Urinary bladder (tissue), 4 donors: Measurements from ENCODE around the gene RBM46. TPM values are rescaled to one million over a fixed set of nuclear protein-coding genes. Genes with fewer than 3 reads are reported as not detected.

Source experiments
- DNase-seq: peaks from one replicate; pipeline ENCODE4 v3.0.0-alpha.2; 2015; ENCODE audit errors: extremely low spot score
- H3K27ac ChIP-seq: one replicate; pipeline ENCODE4 v1.5.1; 2013; ENCODE audit warnings: low read depth, mild to moderate bottlenecking, moderate library complexity
- H3K36me3 ChIP-seq: one replicate; pipeline ENCODE4 v1.6.1; 2013; ENCODE audit warnings: mild to moderate bottlenecking, moderate library complexity; ENCODE audit not compliant: insufficient read depth
- H3K4me1 ChIP-seq: one replicate; pipeline ENCODE4 v1.6.1; 2013; ENCODE audit warnings: mild to moderate bottlenecking, moderate library complexity; ENCODE audit not compliant: insufficient read depth
- H3K4me3 ChIP-seq: one replicate; pipeline ENCODE4 v1.5.1; 2013; ENCODE audit warnings: low read depth, low read length
- whole genome bisulfite sequencing: extraction: QIAGEN DNeasy Blood & Tissue Kit; methylation state at CpG from one replicate; pipeline ENCODE4 v1.1.7; 2013; 5-methylcytosine and 5-hydroxymethylcytosine counted together
- polyA plus RNA-seq: library from polyadenylated mRNA; stranded (reverse); fragments of 200-250 nt; gene quantifications from one replicate; pipeline ENCODE4 v1.2.3, GENCODE V29; 2013
- total RNA-seq: library from RNA; depleted of rRNA; stranded (reverse); fragments of >200 nt; gene quantifications from one replicate; pipeline ENCODE4 v1.2.3, GENCODE V29; 2014
- donor health status: healthy with polysubstance abuse.
- donor health status: healthy.

The RBM46 gene, protein sequence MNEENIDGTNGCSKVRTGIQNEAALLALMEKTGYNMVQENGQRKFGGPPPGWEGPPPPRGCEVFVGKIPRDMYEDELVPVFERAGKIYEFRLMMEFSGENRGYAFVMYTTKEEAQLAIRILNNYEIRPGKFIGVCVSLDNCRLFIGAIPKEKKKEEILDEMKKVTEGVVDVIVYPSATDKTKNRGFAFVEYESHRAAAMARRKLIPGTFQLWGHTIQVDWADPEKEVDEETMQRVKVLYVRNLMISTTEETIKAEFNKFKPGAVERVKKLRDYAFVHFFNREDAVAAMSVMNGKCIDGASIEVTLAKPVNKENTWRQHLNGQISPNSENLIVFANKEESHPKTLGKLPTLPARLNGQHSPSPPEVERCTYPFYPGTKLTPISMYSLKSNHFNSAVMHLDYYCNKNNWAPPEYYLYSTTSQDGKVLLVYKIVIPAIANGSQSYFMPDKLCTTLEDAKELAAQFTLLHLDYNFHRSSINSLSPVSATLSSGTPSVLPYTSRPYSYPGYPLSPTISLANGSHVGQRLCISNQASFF
- total RNA-seq (not detected), polyA plus RNA-seq (not detected)

DNA sequence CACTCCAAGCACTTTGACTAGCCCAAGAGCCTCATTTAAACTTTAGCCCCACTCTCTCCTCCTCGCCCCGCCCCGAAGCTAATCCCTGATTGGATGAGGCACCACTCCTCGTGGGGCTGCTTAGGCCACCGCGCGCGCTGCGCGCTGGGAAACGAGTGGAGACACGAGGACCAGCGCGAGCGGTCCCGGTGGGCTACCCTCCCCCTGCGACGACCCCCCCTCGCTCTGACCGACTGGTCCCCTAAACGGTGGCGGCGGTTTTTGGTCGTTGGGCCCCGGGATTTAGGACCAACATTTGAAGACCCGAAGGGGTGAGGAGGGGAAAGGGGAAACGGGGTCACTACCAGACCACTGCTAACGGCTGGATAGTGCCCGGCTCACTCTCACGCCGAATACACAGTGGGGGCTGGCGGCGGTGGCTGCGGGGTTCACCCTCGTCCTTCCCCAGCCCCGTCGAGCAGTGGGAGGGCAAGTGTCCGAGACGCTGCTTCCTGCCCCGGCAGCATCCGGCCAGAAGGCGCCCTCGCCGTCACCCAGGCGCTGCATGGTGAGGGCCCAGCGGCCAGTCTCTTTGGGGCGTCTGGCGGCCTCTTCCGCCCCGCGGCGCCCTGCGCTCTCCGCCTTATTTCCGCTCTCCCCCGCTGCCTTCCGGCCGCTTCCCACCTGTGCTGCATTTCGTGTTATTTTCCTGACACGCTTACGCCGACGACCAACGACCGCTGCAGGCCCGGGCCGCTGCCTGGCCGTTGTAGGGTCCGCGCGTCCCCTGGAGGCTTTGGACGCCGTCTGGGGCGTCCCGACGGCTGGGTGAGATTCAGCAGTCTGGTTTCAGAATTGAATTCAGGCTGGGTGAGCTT, at the start of gene RBM46:
Gene RBM46 (plus strand): TSS at position 147 of the 857 bp plus-strand sequence. CDS start 15,481 bp downstream, outside the sequence.
- 64% methylated on average over 76 of the region's 76 CpGs for WGBS
- Histone ChIP-seq H3K27ac (no peak within 1 kb of the TSS), H3K36me3 (no peaks in the 10 kb centered on the region), H3K4me3 (no peak within 1 kb of the TSS), H3K4me1 (no peaks in the 10 kb centered on the region)
- no peak for DNase-seq

DNA sequence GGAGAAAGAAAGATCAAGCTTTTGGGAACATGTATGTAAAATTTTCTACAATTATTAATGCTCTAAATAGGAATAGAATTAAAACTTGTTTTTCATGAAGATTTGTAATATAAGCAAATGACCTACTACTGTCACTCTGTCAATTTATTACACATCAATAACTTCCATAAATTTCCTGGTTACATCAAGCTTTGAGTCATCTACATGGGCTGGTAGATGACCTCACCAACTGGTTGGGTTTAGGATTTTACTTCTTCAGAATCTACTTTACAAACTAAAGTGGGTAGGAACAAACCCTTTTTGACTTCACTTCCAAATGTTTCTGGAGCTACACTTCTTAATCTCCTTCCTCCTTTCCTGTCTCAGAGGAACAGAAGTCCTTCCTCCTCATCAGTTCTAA, 49.3 kb upstream of the RBM46 start:
- Histone ChIP-seq H3K4me1 (no peaks in the 10 kb centered on the region), H3K36me3 (no peaks in the 10 kb centered on the region), H3K27ac (no peak overlapping the region), H3K4me3 (no peak overlapping the region)
- DNase-seq = no peak

DNA sequence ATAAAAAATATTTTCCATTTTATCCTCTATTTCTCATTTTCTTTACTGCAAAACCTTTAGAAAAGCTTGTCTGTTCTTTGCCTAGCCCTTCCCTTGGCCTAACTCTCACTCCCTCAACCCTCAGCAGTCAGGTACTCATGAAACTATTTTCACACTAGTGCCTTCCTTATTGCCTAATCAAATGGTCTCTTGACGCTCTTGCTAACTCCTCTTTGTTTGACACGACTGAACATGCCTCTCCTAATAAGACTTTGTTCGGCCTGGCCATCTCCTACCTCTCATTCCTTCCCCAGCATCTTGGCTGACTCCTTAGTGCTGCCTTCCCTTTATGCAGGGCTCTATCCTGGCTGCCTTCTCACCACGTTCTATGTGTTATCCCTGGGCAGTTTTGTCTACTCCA, 48.4 kb upstream of the RBM46 start:
- H3K36me3 ChIP-seq = no peaks in the 10 kb centered on the region
- no peak for DNase-seq
- WGBS = 82% methylated on average over 4 of the region's 4 CpGs
- no peak overlapping the region for H3K4me3 ChIP-seq
- no peak overlapping the region for H3K27ac ChIP-seq
- no peaks in the 10 kb centered on the region for H3K4me1 ChIP-seq

DNA sequence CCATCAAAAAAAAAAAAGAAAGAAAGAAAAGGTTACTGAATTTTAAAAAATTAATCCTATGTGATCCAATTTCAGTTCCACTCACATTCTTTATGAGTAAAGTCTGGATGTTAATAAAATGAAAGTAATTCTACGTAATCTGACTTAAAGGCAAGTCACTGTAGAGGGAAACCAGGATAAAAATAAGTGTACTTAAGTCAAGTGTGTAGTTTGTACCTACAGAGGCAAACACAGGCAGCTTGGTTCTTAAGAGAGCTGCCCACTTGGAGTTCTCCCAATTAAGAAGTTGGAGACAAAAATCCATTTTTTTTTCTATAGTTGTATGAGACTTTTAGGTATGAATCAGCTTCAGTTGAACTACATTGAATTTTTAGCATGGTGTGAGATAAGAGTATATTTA, 44.3 kb upstream of the RBM46 start:
- H3K4me3 ChIP-seq = no peak overlapping the region
- no peak overlapping the region for H3K27ac ChIP-seq
- H3K4me1 ChIP-seq = no peaks in the 10 kb centered on the region
- no peak for DNase-seq
- no peaks in the 10 kb centered on the region for H3K36me3 ChIP-seq
- 86% methylated on average over 1 of the region's 1 CpG for WGBS

DNA sequence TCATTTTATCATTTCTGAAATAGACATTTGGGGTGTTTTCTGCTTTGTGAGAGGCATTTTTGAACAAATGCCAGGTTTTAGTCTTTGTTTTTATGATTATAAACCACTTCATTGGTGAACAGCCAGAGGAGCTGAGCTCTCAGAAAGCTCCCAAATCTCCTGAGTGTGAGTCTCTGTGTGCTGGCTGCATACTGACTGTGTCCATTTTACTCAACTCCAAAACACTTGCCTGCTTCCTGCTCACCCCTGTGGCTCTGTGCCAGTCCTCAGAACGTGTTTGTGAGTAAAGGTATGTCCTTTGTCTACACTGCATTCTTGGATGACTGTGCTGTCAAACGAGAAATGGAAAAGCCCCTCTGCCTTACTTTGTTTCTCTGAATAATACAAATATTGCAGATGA, 42.6 kb upstream of the RBM46 start:
- no peak for DNase-seq
- Histone ChIP-seq H3K27ac (no peak overlapping the region), H3K4me3 (no peak overlapping the region), H3K4me1 (no peaks in the 10 kb centered on the region), H3K36me3 (no peaks in the 10 kb centered on the region)
- WGBS = 9% methylated on average over 2 of the region's 2 CpGs

DNA sequence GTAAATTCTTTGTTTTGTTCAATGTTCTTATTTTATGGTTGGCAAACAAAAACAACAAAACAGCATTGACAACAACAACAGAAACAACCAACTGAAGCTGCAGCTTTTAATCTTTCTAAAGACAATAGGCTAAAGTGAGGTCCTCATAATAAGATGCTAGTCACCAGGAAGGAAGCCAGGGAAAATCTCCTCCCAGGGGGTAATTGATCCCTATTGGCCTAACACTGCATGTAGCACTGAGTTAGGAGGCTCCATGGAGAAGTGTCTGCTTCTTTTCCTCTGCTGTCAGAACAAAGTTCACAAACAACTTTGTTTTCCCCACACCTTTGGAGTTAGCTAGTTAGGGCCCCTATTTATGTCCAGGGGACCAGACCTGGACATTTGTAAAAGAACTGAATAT, 42.0 kb upstream of the RBM46 start:
- H3K27ac ChIP-seq = no peak overlapping the region
- no peak overlapping the region for H3K4me3 ChIP-seq
- DNase-seq = no peak
- H3K36me3 ChIP-seq = no peaks in the 10 kb centered on the region
- no peaks in the 10 kb centered on the region for H3K4me1 ChIP-seq

DNA sequence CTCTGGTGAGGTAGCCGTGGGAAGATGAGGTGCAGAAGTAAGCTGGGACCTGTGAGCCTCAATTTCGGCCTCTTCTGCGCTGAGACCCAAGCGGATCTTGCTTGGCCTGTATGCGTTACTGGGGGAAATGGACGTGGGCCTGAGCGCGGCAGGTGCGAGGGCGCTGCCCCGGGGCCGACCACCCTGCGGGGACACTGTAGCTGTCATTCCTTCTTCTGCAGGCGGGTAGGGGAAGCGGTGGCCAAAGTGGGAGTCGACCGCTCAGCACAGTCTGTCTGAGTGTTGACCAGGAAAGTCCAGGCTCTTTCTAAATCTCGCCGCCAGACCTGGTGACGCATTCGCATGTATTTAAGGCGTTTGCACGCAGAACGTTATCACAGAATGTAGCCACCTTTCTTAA, 40.6 kb upstream of the RBM46 start:
- Histone ChIP-seq H3K4me1 (no peaks in the 10 kb centered on the region), H3K36me3 (no peaks in the 10 kb centered on the region), H3K4me3 (no peak overlapping the region), H3K27ac (no peak overlapping the region)
- 70% methylated on average over 24 of the region's 24 CpGs for WGBS
- DNase-seq = no peak

DNA sequence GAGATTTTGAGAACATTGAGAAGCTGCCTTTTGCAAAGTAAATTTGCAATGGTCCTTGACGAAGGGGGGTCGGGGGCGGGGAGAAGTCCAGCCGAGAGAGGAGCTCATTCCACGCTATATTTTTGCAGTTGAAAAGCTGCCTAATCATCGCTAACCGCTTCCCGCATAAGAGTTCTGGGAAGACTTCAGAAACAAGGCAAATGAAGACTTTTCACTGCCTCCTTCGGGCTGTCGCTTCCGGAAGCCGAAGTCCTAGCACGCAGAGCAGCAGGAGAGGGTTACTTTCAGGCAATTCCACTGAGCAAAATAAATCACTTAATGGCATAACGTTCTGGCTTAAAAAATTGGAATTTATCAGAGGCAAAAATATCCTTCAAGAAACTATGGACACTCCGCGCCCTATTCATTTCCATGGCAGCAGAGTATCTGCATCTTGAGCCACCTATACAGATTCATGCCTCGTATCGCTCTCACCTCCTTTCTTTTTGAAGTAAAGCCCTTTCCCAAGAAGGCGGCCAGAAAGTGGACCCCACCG, 39.9 kb upstream of the RBM46 start:
- Histone ChIP-seq H3K27ac (no peak overlapping the region), H3K4me1 (no peaks in the 10 kb centered on the region), H3K4me3 (no peak overlapping the region), H3K36me3 (no peaks in the 10 kb centered on the region)
- DNase-seq = no peak
- WGBS = 32% methylated on average over 20 of the region's 20 CpGs

DNA sequence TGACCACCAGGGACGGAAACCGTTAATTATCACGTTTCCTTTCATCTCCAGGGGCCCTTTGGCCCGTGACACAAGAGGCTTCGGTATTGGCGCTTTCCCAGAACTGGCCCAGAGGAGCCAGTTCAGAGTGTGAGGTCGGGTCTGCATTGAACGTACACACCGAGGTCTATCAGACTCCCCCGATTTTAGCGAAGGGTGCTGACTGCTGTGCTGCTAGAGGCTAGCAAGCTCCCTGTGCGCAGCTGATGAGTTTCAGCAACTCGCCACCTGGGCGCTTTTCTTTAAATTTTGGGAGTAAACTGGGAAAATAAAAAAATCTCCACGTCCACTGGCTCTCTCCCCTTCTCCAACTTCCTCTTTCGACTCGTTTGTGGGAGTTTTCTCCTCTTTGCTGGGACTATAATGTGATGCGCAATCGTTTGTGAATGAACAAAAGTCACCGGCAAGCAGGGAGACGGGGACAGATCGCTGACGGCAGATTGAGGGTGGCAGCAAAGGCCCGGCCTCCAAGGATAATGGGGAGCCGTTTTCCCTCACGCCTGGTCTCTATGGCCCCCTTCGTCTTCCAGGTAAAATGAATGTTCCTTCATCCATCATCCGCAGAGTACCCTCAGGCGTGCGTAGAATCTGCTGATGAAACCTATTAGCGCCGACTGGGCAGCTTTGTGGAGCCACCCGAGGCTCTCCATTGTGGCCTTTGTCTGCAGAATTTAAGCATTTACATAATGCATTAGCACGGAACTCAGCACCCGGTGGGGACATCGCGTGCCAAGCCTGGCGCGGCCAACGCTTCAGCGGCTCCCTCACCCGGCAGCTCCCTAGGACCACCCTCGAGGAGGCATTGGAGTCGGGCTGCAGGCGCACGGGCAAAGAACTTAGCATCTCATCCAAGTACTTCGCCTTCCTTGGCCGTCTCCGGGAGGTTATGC, 38.9 kb upstream of the RBM46 start:
- H3K4me3 ChIP-seq = peak overlapping the region; percentile 30
- no peaks in the 10 kb centered on the region for H3K36me3 ChIP-seq
- H3K4me1 ChIP-seq = no peaks in the 10 kb centered on the region
- WGBS = 4% methylated on average over 49 of the region's 49 CpGs
- DNase-seq = no peak
- no peak overlapping the region for H3K27ac ChIP-seq

DNA sequence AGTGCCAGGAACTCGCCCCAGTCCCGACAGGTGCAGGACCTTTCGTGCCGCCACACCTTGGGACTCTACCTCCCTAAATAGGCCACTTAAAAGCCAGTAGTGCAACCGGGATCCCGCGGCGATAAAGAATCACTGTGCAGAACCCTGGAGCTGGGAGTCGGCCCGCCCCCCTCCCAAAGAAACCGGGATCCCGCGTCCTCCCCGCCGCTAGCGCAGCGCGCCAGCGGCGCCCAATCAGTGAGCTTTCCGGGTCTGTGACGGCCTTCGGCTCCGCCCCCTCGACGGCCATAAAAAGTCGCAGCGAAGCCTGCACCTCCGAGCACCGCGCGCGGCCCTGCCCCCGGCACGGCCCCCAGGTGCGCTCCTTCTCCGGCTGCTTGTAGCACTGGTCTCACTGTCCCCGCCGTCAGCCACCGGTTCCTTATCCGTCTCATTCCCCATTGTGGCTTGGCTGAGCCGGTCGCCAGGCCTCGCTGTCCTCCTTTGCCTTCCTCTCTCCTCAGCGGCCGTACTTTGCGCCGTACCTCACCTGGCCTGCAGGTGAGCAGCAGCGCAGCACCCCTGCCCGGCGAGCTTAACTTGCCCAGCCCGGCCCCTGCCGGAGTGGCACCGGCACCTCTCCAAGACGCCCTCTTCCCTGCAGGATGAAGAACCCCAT, 37.3 kb upstream of the RBM46 start, which contains the start of gene LRAT:
Gene LRAT (plus strand): TSS at position 318 of the 658 bp plus-strand sequence. CDS start 327 bp downstream, at position 645.
- no peak within 1 kb of the TSS for H3K27ac ChIP-seq
- H3K4me1 ChIP-seq = no peaks in the 10 kb centered on the region
- H3K4me3 ChIP-seq = peak within 1 kb of the TSS; percentile 30
- H3K36me3 ChIP-seq = no peaks in the 10 kb centered on the region
- 1% methylated on average over 55 of the region's 55 CpGs for WGBS
- no peak for DNase-seq

DNA sequence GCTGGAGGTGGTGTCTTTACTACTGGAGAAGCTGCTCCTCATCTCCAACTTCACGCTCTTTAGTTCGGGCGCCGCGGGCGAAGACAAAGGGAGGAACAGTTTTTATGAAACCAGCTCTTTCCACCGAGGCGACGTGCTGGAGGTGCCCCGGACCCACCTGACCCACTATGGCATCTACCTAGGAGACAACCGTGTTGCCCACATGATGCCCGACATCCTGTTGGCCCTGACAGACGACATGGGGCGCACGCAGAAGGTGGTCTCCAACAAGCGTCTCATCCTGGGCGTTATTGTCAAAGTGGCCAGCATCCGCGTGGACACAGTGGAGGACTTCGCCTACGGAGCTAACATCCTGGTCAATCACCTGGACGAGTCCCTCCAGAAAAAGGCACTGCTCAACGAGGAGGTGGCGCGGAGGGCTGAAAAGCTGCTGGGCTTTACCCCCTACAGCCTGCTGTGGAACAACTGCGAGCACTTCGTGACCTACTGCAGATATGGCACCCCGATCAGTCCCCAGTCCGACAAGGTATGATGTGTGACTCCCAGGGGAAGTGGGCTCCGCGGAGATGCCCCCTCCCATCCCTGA, 36.6 kb upstream of the RBM46 start:
- WGBS = 4% methylated on average over 31 of the region's 31 CpGs
- DNase-seq = no peak
- H3K4me1 ChIP-seq = no peaks in the 10 kb centered on the region
- H3K4me3 ChIP-seq = no peak overlapping the region
- H3K36me3 ChIP-seq = no peaks in the 10 kb centered on the region
- no peak overlapping the region for H3K27ac ChIP-seq

DNA sequence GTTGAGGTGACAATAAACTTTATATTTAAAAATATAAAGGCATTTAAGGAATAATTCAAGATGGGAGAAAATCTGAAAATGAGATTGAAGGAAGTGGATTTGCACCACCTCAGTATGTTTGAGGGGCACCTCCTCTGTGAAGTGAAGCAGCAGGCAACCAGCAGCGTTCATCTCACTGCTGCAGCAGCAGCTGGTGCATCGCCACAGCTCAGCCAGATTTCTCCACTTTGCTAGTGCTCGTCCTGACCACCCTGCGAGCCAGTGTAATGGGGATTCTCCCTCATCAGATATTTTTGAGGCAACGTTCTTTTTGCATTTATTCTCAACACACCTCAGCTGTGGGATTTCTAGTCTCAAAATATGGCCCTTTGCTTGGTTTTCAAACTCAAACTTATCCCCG, 23.4 kb upstream of the RBM46 start:
- no peak for DNase-seq
- H3K36me3 ChIP-seq = no peaks in the 10 kb centered on the region
- 65% methylated on average over 6 of the region's 6 CpGs for WGBS
- H3K27ac ChIP-seq = no peak overlapping the region
- no peaks in the 10 kb centered on the region for H3K4me1 ChIP-seq
- H3K4me3 ChIP-seq = no peak overlapping the region
